Osteocyte (in vitro differentiated cells): ENCODE measurements around the gene SFXN1. TPM values are rescaled to one million over a fixed set of nuclear protein-coding genes. Genes with fewer than 3 reads are reported as not detected.

Experiments used
- DNase-seq: peaks from one replicate; pipeline ENCODE4 v3.0.0; 2021; ENCODE audit warnings: mixed read lengths; ENCODE audit not compliant: unreplicated experiment; ENCODE audit errors: extremely low spot score
- H3K27ac Mint-ChIP-seq: one replicate; pipeline ENCODE4 v1.8.0; 2021; ENCODE audit warnings: mild to moderate bottlenecking, mixed read lengths; ENCODE audit not compliant: unreplicated experiment
- H3K27me3 Mint-ChIP-seq: one replicate; pipeline ENCODE4 v1.8.0; 2021; ENCODE audit warnings: mixed read lengths; ENCODE audit not compliant: unreplicated experiment
- H3K36me3 Mint-ChIP-seq: one replicate; pipeline ENCODE4 v1.8.0; 2021; ENCODE audit warnings: mixed read lengths; ENCODE audit not compliant: unreplicated experiment
- H3K4me1 Mint-ChIP-seq: one replicate; pipeline ENCODE4 v1.8.0; 2021; ENCODE audit warnings: mixed read lengths; ENCODE audit not compliant: unreplicated experiment
- H3K4me3 Mint-ChIP-seq: one replicate; pipeline ENCODE4 v1.8.0; 2021; ENCODE audit warnings: mild to moderate bottlenecking, moderate library complexity, mixed read lengths; ENCODE audit not compliant: unreplicated experiment
- H3K9me3 Mint-ChIP-seq: one replicate; pipeline ENCODE4 v1.8.0; 2021; ENCODE audit warnings: mixed read lengths; ENCODE audit not compliant: unreplicated experiment
- CTCF ChIP-seq: fragments of 200-600 bp; sonication (generic); IDR thresholded peaks from 2 replicates; pipeline ENCODE4 v1.5.0; 2021; ENCODE audit warnings: antibody characterized with exemption, mild to moderate bottlenecking, moderate library complexity
- total RNA-seq: library from RNA; stranded (reverse); gene quantifications from 2 replicates; pipeline ENCODE4 v1.2.1, GENCODE V29; 2021

Gene SFXN1
- total RNA-seq, 1 donor from 2014 or later = 44.6 TPM

- Mint-ChIP-seq H3K27me3 (peaks cover 21% of the 10 kb centered on the region), H3K27ac (no peak overlapping the region), H3K9me3 (no peaks in the 10 kb centered on the region), H3K4me3 (no peak overlapping the region), H3K4me1 (no peaks in the 10 kb centered on the region), H3K36me3 (no peaks in the 10 kb centered on the region)
- no peak for TF ChIP-seq CTCF
- DNase-seq = no peak
These were observed 17.8 kb upstream of the SFXN1 start for GRCh38 chr5:175460552-175460951.

DNA sequence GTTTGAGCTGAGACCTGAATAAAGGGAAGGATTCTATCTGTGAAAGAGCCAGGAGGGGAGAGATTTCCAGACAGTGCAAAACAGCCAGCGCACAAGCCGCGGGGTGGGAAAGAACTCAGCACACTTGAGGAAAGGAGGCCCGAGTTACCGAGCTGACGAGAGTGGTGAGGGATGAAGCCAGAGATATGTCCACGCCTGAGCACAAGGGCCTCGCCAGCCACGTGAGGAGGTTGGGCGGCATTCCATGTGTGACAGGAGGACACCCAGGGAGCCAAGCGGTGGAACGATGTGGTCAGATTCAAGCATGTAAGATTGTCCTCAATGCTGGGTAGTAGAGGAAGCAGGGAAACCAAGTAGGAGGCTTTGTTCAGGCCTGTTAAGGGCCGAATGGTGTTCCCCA is 17.0 kb upstream of the SFXN1 start:
- Mint-ChIP-seq H3K4me1 (no peaks in the 10 kb centered on the region), H3K4me3 (no peak overlapping the region), H3K9me3 (no peaks in the 10 kb centered on the region), H3K36me3 (no peaks in the 10 kb centered on the region), H3K27me3 (peaks cover 20% of the 10 kb centered on the region), H3K27ac (no peak overlapping the region)
- no peak for DNase-seq
- TF ChIP-seq CTCF = no peak

- Mint-ChIP-seq H3K9me3 (no peaks in the 10 kb centered on the region), H3K27me3 (peaks cover 35% of the 10 kb centered on the region), H3K4me3 (no peak overlapping the region), H3K4me1 (no peaks in the 10 kb centered on the region), H3K36me3 (no peaks in the 10 kb centered on the region), H3K27ac (no peak overlapping the region)
- no peak for TF ChIP-seq CTCF
- no peak for DNase-seq
These were observed 14.7 kb upstream of the SFXN1 start for GRCh38 chr5:175463641-175464040.

- peaks cover 32% of the 10 kb centered on the region for H3K27me3 Mint-ChIP-seq
- no peaks in the 10 kb centered on the region for H3K36me3 Mint-ChIP-seq
- no peaks in the 10 kb centered on the region for H3K4me1 Mint-ChIP-seq
- no peak overlapping the region for H3K4me3 Mint-ChIP-seq
- H3K27ac Mint-ChIP-seq = no peak overlapping the region
- peak; percentile 69 for TF ChIP-seq CTCF
- no peaks in the 10 kb centered on the region for H3K9me3 Mint-ChIP-seq
- DNase-seq = no peak
These were observed 14.1 kb upstream of the SFXN1 start for GRCh38 chr5:175464074-175464941.

- Mint-ChIP-seq H3K9me3 (no peaks in the 10 kb centered on the region), H3K4me1 (no peaks in the 10 kb centered on the region), H3K36me3 (no peaks in the 10 kb centered on the region), H3K27me3 (peaks cover 32% of the 10 kb centered on the region), H3K4me3 (no peak overlapping the region), H3K27ac (no peak overlapping the region)
- TF ChIP-seq CTCF = no peak
- no peak for DNase-seq
These were observed 13.5 kb upstream of the SFXN1 start for GRCh38 chr5:175464942-175465233.
